Thoracic aorta (tissue), 2 donors: ENCODE measurements around the gene UTP11. TPM values are rescaled to one million over a fixed set of nuclear protein-coding genes. Genes with fewer than 3 reads are reported as not detected.

Source experiments
- ATAC-seq: fragments of 150-250 bp; one replicate; pipeline ENCODE4 v1.8.0; 2017; ENCODE audit warnings: low read depth; ENCODE audit not compliant: insufficient number of reproducible peaks, low FRiP score
- DNase-seq: peaks from one replicate; pipeline ENCODE4 v3.0.0-alpha.2; 2020; ENCODE audit warnings: low spot score
- H3K27ac ChIP-seq, 2 donors: fragments of 200-600 bp; sonication (generic); 1 replicate in 1 of 2; 2 replicates in 1 of 2; pipeline ENCODE4 v1.5.1; 2016; ENCODE audit warnings: mild to moderate bottlenecking in 2 of 2, moderate library complexity in 2 of 2
- H3K27me3 ChIP-seq: fragments of 200-600 bp; sonication (generic); replicated peaks from 2 replicates; pipeline ENCODE4 v1.6.0; 2016; ENCODE audit warnings: mild to moderate bottlenecking; ENCODE audit not compliant: insufficient read depth
- H3K36me3 ChIP-seq: fragments of 200-600 bp; sonication (generic); one replicate; pipeline ENCODE4 v1.5.1; 2016
- H3K4me1 ChIP-seq, 2 donors: fragments of 200-600 bp; sonication (generic); 1 replicate in 1 of 2; 2 replicates in 1 of 2; pipeline versions ENCODE4 v1.5.1 to v1.6.0; 2016; ENCODE audit warnings: low read depth in 2 of 2, mild to moderate bottlenecking in 1 of 2; ENCODE audit not compliant: control insufficient read depth in 1 of 2
- H3K4me3 ChIP-seq: fragments of 200-600 bp; sonication (generic); 2 replicates; pipeline ENCODE4 v1.5.1; 2016; ENCODE audit warnings: mild to moderate bottlenecking
- H3K9me3 ChIP-seq: fragments of 200-600 bp; sonication (generic); 2 replicates; pipeline ENCODE4 v1.5.1; 2016
- CTCF ChIP-seq: fragments of 200-600 bp; sonication (generic); IDR thresholded peaks from one replicate; pipeline ENCODE4 v1.5.1; 2019; ENCODE audit warnings: antibody characterized with exemption
- total RNA-seq, 2 donors: library from RNA; depleted of rRNA; stranded (reverse); fragments of >200 nt; gene quantifications; one replicate each; pipeline versions ENCODE4 v1.1.0 to v1.2.3, GENCODE V29; 2016

The UTP11 gene
- total RNA-seq, 2 donors from 2014 or later, result 14.6 to 76.9 TPM

- Histone ChIP-seq H3K4me1 (peaks cover 9 to 26% of the 10 kb centered on the region in 2 donors), H3K27me3 (peaks cover 25% of the 10 kb centered on the region), H3K27ac (peak overlapping the region; percentile 28 to 49), H3K4me3 (peak overlapping the region; percentile 88), H3K36me3 (no peaks in the 10 kb centered on the region), H3K9me3 (no peaks in the 10 kb centered on the region)
- DNase-seq, result peak; percentile 68
- TF ChIP-seq CTCF, result no peak
- peak; percentile 74 for ATAC-seq
Observed at GRCh38 chr1:38046884-38047602, 34.5 kb downstream of the UTP11 start.

- ATAC-seq, result no peak
- no peaks in the 10 kb centered on the region for H3K36me3 ChIP-seq
- peak overlapping the region; percentile 88 for H3K4me3 ChIP-seq
- no peak for DNase-seq
- peaks cover 22% of the 10 kb centered on the region for H3K27me3 ChIP-seq
- no peaks in the 10 kb centered on the region for H3K9me3 ChIP-seq
- H3K4me1 ChIP-seq, result peaks cover 9 to 26% of the 10 kb centered on the region in 2 donors
- H3K27ac ChIP-seq, result peak overlapping the region; percentile 28 to 49
- no peak for TF ChIP-seq CTCF
Observed at GRCh38 chr1:38047603-38048141, 35.1 kb downstream of the UTP11 start.

- DNase-seq (no peak), ATAC-seq (no peak)
- no peaks in the 10 kb centered on the region for H3K9me3 ChIP-seq
- no peak for TF ChIP-seq CTCF
- no peaks in the 10 kb centered on the region for H3K36me3 ChIP-seq
- H3K4me3 ChIP-seq, result no peak overlapping the region
- H3K27ac ChIP-seq, result no peak overlapping the region
- H3K27me3 ChIP-seq, result peaks cover 6% of the 10 kb centered on the region
- H3K4me1 ChIP-seq, result peaks cover 0 to 13% of the 10 kb centered on the region in 2 donors
Observed at GRCh38 chr1:38050397-38051078, 38.0 kb downstream of the UTP11 start.

GRCh38 chr1:38051079-38051543 lies 38.6 kb downstream of the UTP11 start:
- Histone ChIP-seq H3K4me3 (no peak overlapping the region), H3K36me3 (no peaks in the 10 kb centered on the region), H3K27ac (no peak overlapping the region), H3K4me1 (peaks cover 0 to 9% of the 10 kb centered on the region in 2 donors), H3K9me3 (no peaks in the 10 kb centered on the region), H3K27me3 (peaks cover 4% of the 10 kb centered on the region)
- ATAC-seq (no peak), DNase-seq (no peak)
- no peak for TF ChIP-seq CTCF

- ATAC-seq (no peak), DNase-seq (no peak)
- Histone ChIP-seq H3K27ac (no peak overlapping the region), H3K27me3 (peaks cover 4% of the 10 kb centered on the region), H3K4me3 (no peak overlapping the region), H3K36me3 (no peaks in the 10 kb centered on the region), H3K9me3 (no peaks in the 10 kb centered on the region), H3K4me1 (peaks cover 0 to 3% of the 10 kb centered on the region in 2 donors)
- no peak for TF ChIP-seq CTCF
Observed at GRCh38 chr1:38052750-38053415, 40.3 kb downstream of the UTP11 start.
